K562 (cell line): Measurements from ENCODE around the gene LRRTM4.

Source experiments
- CTCF ChIP-seq, 3 experiments: IDR thresholded peaks in 2 of 3; conservative IDR thresholded peaks in 1 of 3; 2 replicates each; pipeline ENCODE4 v1.5.1; 2011 to 2012; ENCODE audit warnings: low read length in 3 of 3, mild to moderate bottlenecking in 3 of 3, control low read depth in 2 of 3, improper control_type of control experiment in 1 of 3, inconsistent platforms in 1 of 3, low read depth in 1 of 3, mixed read lengths in 1 of 3, moderate library complexity in 1 of 3; ENCODE audit not compliant: insufficient read depth in 2 of 3
- FOXJ3 ChIP-seq: sonication (generic); formaldehyde crosslinking; IDR thresholded peaks from 2 replicates; pipeline ENCODE4 v1.4.0; 2020; ENCODE audit warnings: mild to moderate bottlenecking, missing genetic modification reagents
- MTA2 ChIP-seq: fragments of 450-650 bp; IDR thresholded peaks from 2 replicates; pipeline ENCODE4 v1.6.1; 2016; ENCODE audit warnings: low read depth
- POLR2A ChIP-seq: fragments of 450-650 bp; conservative IDR thresholded peaks from 2 replicates; pipeline ENCODE4 v1.6.1; 2016
- TGIF2 ChIP-seq: sonication (generic); formaldehyde crosslinking; IDR thresholded peaks from 2 replicates; pipeline ENCODE4 v1.8.1; 2022; ENCODE audit warnings: mild to moderate bottlenecking, missing genetic modification reagents, moderate library complexity
- ZBTB43 ChIP-seq: sonication (generic); formaldehyde crosslinking; IDR thresholded peaks from 2 replicates; pipeline ENCODE4 v1.8.0; 2023; ENCODE audit warnings: mild to moderate bottlenecking, missing genetic modification reagents
- ZNF449 ChIP-seq: fragments of 250-450 bp; sonication (Bioruptor Pico); IDR thresholded peaks from 2 replicates; pipeline ENCODE4 v1.8.0; 2022; ENCODE audit warnings: moderate library complexity, mild to moderate bottlenecking, inconsistent platforms
- ZNF561 ChIP-seq: fragments of 450-650 bp; formaldehyde crosslinking; conservative IDR thresholded peaks from 2 replicates; pipeline ENCODE4 v1.4.0; 2020; ENCODE audit warnings: mild to moderate bottlenecking, moderate library complexity

- TF ChIP-seq MTA2 (no peak), FOXJ3 (no peak), ZNF561 (CRISPR knock-in tag) (no peak), ZBTB43 (no peak), ZNF449 (no peak), TGIF2 (CRISPR knock-in tag) (no peak), CTCF (IDR thresholded peaks at IDR 0.05 in 2 of 3, conservative IDR thresholded peaks at IDR 0.05 in 1 of 3; ENCODE audit: insufficient read depth in 2 of 3, low read depth in 1 of 3, low read length in 3 of 3) (no peak), POLR2A (no peak)
Measured at GRCh38 chr2:77185052-77185451, 337.1 kb downstream of the LRRTM4 start.
